Measurements from ENCODE around the gene LY9. TPM values are rescaled to one million over a fixed set of nuclear protein-coding genes. Genes with fewer than 3 reads are reported as not detected.

The LY9 gene
- total RNA-seq, 4 donors from 2014 or later = 0.22 to 5.1 (median 3.8) TPM; not detected in 1

DNA sequence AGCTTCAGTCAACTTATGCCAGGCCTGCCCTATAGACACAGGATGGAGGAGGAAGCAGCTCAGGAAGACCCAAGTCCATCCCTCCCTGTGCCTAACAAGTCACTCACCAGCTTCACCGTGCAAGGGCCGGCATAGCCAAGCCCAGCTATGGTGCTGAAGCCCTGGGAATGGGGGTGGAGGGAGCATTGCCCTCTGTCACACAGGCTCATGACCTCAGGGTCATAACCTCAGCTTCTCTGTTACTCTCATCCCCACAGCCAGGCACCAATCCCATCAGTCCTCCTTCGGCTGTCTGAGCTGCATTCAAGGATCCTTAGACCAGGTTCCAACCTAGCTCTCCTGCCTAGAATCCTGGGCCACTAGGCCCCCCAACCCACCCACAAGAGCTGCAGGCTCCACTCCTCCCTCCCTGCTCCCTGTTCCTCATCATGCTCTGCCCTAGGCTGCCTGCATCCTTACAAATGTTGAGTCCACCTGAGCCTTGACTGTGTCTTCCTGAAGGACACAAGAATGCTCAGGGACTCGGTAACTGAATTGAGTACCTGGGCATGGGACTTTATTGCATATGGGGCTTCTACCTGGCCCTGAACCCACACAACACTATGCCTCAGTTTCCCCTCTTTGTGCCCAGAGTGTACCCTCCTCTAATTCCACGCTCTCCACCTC is 65.0 kb downstream of the LY9 start:
- TF ChIP-seq, protein P1, sequence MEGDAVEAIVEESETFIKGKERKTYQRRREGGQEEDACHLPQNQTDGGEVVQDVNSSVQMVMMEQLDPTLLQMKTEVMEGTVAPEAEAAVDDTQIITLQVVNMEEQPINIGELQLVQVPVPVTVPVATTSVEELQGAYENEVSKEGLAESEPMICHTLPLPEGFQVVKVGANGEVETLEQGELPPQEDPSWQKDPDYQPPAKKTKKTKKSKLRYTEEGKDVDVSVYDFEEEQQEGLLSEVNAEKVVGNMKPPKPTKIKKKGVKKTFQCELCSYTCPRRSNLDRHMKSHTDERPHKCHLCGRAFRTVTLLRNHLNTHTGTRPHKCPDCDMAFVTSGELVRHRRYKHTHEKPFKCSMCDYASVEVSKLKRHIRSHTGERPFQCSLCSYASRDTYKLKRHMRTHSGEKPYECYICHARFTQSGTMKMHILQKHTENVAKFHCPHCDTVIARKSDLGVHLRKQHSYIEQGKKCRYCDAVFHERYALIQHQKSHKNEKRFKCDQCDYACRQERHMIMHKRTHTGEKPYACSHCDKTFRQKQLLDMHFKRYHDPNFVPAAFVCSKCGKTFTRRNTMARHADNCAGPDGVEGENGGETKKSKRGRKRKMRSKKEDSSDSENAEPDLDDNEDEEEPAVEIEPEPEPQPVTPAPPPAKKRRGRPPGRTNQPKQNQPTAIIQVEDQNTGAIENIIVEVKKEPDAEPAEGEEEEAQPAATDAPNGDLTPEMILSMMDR (IDR thresholded peaks at IDR 0.05; ENCODE audit: low read depth) = no peak

DNA sequence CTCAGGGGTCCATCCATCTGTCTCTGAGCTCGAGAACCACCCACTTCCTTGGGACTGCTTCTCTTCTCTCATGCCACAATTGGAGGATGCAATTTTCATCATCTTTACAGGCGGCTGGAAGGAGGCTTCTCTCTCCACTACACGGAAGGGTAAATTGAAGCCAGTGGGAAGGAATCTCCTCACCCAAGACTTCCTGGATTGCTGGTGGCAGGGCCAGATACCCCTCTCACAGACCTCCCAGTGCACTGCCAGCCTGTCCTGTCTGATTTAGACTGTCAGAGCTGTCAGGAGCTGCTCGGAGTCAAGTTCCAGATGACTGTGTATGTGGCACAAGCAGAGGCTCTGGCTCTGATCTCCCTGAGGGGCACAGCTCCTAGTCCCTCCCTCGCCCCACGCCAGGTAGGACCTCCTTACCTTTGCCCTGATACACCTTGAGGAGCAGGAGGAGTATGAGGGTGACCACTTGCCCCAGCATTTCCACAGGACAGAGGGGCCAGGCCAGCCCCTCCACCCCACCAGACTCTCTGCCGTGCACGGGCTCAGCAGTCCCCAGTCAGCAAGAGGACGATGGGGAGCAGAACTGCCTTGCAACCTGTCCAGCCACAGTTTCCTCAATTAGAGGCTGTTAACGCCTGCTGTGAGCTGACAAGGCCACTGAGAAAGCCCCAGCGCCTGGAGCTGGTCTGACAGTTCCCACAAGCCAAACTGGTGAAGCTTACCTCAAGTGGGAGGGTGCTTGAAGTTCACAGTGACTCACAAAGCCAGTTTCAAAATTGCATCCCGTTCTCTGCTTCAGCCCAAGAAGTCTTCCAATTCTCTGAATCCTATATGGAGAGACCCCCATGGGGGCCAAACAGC is 66.5 kb downstream of the LY9 start, which contains the start of gene CD244:
CD244 (minus strand) TSS at position 685 of the 858 bp plus-strand sequence; CDS start at position 475, 210 bp downstream.
- TF ChIP-seq, protein P1 (IDR thresholded peaks at IDR 0.05; ENCODE audit: low read depth) = no peak

DNA sequence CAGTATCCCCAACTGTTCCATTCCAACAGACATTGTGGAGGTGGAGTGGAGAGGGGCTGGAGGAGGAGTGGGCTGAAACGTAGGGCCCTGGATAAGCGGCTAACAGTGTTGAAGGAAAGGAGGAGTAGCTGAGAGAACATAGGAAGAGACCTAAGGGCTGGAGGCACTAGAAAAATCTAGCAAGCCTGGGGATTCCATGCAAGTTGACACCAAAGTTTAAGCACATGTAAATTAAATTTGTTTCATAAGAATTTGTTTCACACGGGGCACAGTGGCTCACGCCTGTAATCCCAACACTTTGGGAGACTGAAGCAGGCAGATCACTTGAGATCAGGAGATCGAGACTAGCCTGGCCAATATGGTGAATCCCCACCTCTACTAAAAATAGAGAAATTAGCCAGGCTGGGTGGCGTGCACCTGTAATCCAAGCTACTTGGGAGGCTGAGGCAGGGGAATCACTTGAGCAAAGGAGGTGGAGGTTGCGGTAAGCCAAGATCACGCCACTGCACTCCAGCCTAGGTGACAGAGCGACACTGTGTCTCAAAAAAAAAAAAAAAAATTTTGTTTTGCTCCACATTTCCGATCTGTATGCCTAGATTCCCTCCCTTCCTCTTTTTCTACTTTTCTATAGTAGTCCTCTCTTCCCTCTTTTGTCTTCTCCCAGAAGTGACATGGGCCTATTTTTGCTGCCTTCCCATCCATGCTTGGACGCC is 67.2 kb downstream of the LY9 start:
- TF ChIP-seq, protein P1 (IDR thresholded peaks at IDR 0.05; ENCODE audit: low read depth) = no peak

- TF ChIP-seq, protein P1 (IDR thresholded peaks at IDR 0.05; ENCODE audit: low read depth) = no peak
Observed at GRCh38 chr1:160863774-160864131, 67.8 kb downstream of the LY9 start.

- TF ChIP-seq, protein P1 (IDR thresholded peaks at IDR 0.05; ENCODE audit: low read depth) = no peak
Observed at GRCh38 chr1:160864173-160864572, 68.2 kb downstream of the LY9 start.

DNA sequence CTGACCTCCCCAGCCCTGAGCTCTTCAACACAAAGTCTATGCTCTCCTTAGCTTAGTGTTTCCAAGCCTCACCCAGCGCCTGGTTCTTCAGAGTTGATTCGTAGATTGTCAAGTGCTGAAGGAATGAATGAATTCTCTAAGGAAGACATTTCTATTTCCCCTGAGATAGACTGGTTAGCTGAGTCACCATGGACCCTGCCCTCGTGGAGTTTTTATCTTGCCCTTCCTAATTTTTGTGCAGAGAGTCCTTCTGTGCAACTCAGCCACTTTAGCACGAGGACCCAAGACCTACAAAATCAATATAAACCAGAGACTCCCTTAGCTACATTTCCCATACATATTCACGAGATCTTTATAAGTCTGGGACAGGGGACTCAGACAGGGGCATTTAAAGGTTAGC is 69.4 kb downstream of the LY9 start:
- TF ChIP-seq, protein P1 (IDR thresholded peaks at IDR 0.05; ENCODE audit: low read depth) = no peak

All from subcutaneous adipose tissue (tissue), 4 donors.